Ishikawa (cell line): ENCODE data around the gene BRK1.

Experiments used
- EGR1 ChIP-seq: IDR thresholded peaks from 2 replicates; pipeline ENCODE4 v1.6.1; 2012
- EP300 ChIP-seq: IDR thresholded peaks from 2 replicates; pipeline ENCODE4 v1.6.1; 2012; ENCODE audit warnings: borderline replicate concordance
- FOXM1 ChIP-seq: IDR thresholded peaks from 2 replicates; pipeline ENCODE4 v1.6.1; 2012; ENCODE audit warnings: low read depth, borderline replicate concordance
- MAX ChIP-seq: IDR thresholded peaks from 2 replicates; pipeline ENCODE4 v1.6.1; 2012
- RAD21 ChIP-seq: IDR thresholded peaks from 2 replicates; pipeline ENCODE4 v1.6.1; 2012; ENCODE audit warnings: low read depth
- REST ChIP-seq: IDR thresholded peaks from 2 replicates; pipeline ENCODE4 v1.6.1; 2012; ENCODE audit warnings: low read depth, mild to moderate bottlenecking
- TAF1 ChIP-seq: IDR thresholded peaks from 2 replicates; pipeline ENCODE4 v1.6.1; 2012; ENCODE audit warnings: low read depth, mild to moderate bottlenecking
- TCF12 ChIP-seq: IDR thresholded peaks from 2 replicates; pipeline ENCODE4 v1.6.1; 2012; ENCODE audit warnings: low read depth
- TEAD4 ChIP-seq: IDR thresholded peaks from 2 replicates; pipeline ENCODE4 v1.6.1; 2012
- USF1 ChIP-seq: IDR thresholded peaks from 2 replicates; pipeline ENCODE4 v1.6.1; 2012
- YY1 ChIP-seq: IDR thresholded peaks from 2 replicates; pipeline ENCODE4 v1.6.1; 2012; ENCODE audit warnings: low read depth
- ZBTB7A ChIP-seq: IDR thresholded peaks from 2 replicates; pipeline ENCODE4 v1.6.1; 2012; ENCODE audit warnings: low read depth

- TF ChIP-seq EP300, result no peak
- TF ChIP-seq TEAD4, result no peak
- no peak for TF ChIP-seq MAX
- TF ChIP-seq RAD21, result no peak
- no peak for TF ChIP-seq TCF12
- no peak for TF ChIP-seq YY1
- TF ChIP-seq ZBTB7A, result no peak
- TF ChIP-seq TAF1, result no peak
- TF ChIP-seq FOXM1, result no peak
- TF ChIP-seq EGR1, result no peak
- no peak for TF ChIP-seq REST
- no peak for TF ChIP-seq USF1
Measured at GRCh38 chr3:10081871-10082270, 33.6 kb upstream of the BRK1 start.
